HUES6 (cell line): ENCODE results near the gene MID2.
"Not testable (repeated sequence)": the region's sequence is repeated elsewhere in the genome, so short reads cannot be mapped to it uniquely, and the experiment has no call there.

Experiments
- H3K27ac ChIP-seq: 2 replicates; pipeline ENCODE4 v1.7.0; 2013; ENCODE audit warnings: low read depth, mild to moderate bottlenecking, low read length, inconsistent platforms
- H3K27me3 ChIP-seq: 2 replicates; pipeline ENCODE4 v1.6.1; 2013; ENCODE audit warnings: low read length; ENCODE audit not compliant: control insufficient read depth, insufficient read depth
- H3K36me3 ChIP-seq: 2 replicates; pipeline ENCODE4 v1.6.1; 2013; ENCODE audit warnings: low read length; ENCODE audit not compliant: control insufficient read depth, insufficient read depth
- H3K4me1 ChIP-seq: 2 replicates; pipeline ENCODE4 v1.6.1; 2013; ENCODE audit warnings: low read length; ENCODE audit not compliant: control insufficient read depth, insufficient read depth
- H3K4me3 ChIP-seq: 2 replicates; pipeline ENCODE4 v1.5.1; 2013; ENCODE audit warnings: low read depth, low read length
- H3K9ac ChIP-seq: one replicate; pipeline ENCODE4 v1.6.1; 2013; ENCODE audit warnings: mild to moderate bottlenecking, low read length
- H3K9me3 ChIP-seq: 2 replicates; pipeline ENCODE4 v1.6.1; 2013; ENCODE audit warnings: low read depth, low read length; ENCODE audit not compliant: control insufficient read depth, insufficient read depth

MID2 gene

GRCh38 chrX:107955337-107955736 is 129.7 kb downstream of the MID2 start:
- not testable (repeated sequence) for H3K27ac ChIP-seq, H3K9ac ChIP-seq, H3K9me3 ChIP-seq, H3K4me1 ChIP-seq, H3K4me3 ChIP-seq, H3K36me3 ChIP-seq, H3K27me3 ChIP-seq

- Histone ChIP-seq H3K27ac (no peak overlapping the region), H3K36me3 (peaks cover 8% of the 10 kb centered on the region; the same call in 1 of the 2 replicates), H3K4me3 (no peak overlapping the region)
These were observed 143.0 kb downstream of the MID2 start for GRCh38 chrX:107968623-107969022.

GRCh38 chrX:107970073-107970472 is 144.4 kb downstream of the MID2 start:
- Histone ChIP-seq H3K9ac (no peak overlapping the region), H3K9me3 (no peaks in the 10 kb centered on the region; the same call in 1 of the 2 replicates), H3K4me3 (no peak overlapping the region), H3K27me3 (no peaks in the 10 kb centered on the region; the same call in 1 of the 2 replicates), H3K4me1 (peaks cover 13% of the 10 kb centered on the region), H3K36me3 (peaks cover 11% of the 10 kb centered on the region; the same call in 1 of the 2 replicates), H3K27ac (no peak overlapping the region)

More at GRCh38 chrX:107968623-107969022, 143.0 kb downstream of the MID2 start:
- peaks cover 13% of the 10 kb centered on the region for H3K4me1 ChIP-seq
- H3K9ac ChIP-seq: no peak overlapping the region
- H3K27me3 ChIP-seq: no peaks in the 10 kb centered on the region; the same call in 1 of the 2 replicates
- H3K9me3 ChIP-seq: peaks cover 11% of the 10 kb centered on the region

- no peak overlapping the region for H3K9ac ChIP-seq
- no peaks in the 10 kb centered on the region; the same call in 1 of the 2 replicates for H3K27me3 ChIP-seq
- peaks cover 13% of the 10 kb centered on the region for H3K4me1 ChIP-seq
- peaks cover 7% of the 10 kb centered on the region; the same call in 1 of the 2 replicates for H3K36me3 ChIP-seq
- no peaks in the 10 kb centered on the region for H3K9me3 ChIP-seq
- no peak overlapping the region for H3K27ac ChIP-seq
- H3K4me3 ChIP-seq: no peak overlapping the region
These were observed 146.0 kb downstream of the MID2 start for GRCh38 chrX:107971636-107972035.
